UCSD-AML1 (cell line): ENCODE data around the gene TUBE1.

Source experiments
- DNase-seq: peaks from one replicate; lab custom pipeline; 2025; ENCODE audit not compliant: unreplicated experiment; lab: John Stamatoyannopoulos, UW

TUBE1 gene

GRCh38 chr6:112036088-112036637, 51.1 kb downstream of the TUBE1 start:
- no peak for DNase-seq

- DNase-seq = no peak
These were observed 52.7 kb downstream of the TUBE1 start for GRCh38 chr6:112034616-112034995.

GRCh38 chr6:112033791-112034615, 53.3 kb downstream of the TUBE1 start:
- DNase-seq = no peak

- DNase-seq = no peak
These were observed 54.6 kb downstream of the TUBE1 start for GRCh38 chr6:112032728-112033127.

GRCh38 chr6:112031960-112032359, 55.3 kb downstream of the TUBE1 start:
- no peak for DNase-seq

GRCh38 chr6:112030961-112031660, 56.2 kb downstream of the TUBE1 start:
- no peak for DNase-seq

- DNase-seq = no peak
These were observed 56.9 kb downstream of the TUBE1 start for GRCh38 chr6:112030206-112030960.

- DNase-seq = peak; percentile 61
These were observed 58.0 kb downstream of the TUBE1 start for GRCh38 chr6:112029045-112029822.

GRCh38 chr6:112027942-112028674, 59.2 kb downstream of the TUBE1 start:
- no peak for DNase-seq

GRCh38 chr6:112026933-112027332, 60.3 kb downstream of the TUBE1 start:
- no peak for DNase-seq

- no peak for DNase-seq
These were observed 62.8 kb downstream of the TUBE1 start for GRCh38 chr6:112024464-112024863.

- DNase-seq = no peak
These were observed 64.5 kb downstream of the TUBE1 start for GRCh38 chr6:112022749-112023148.

GRCh38 chr6:112021691-112022310, 65.5 kb downstream of the TUBE1 start:
- no peak for DNase-seq
